Measurements from ENCODE around the gene ACSL3. TPM values are rescaled to one million over a fixed set of nuclear protein-coding genes. Genes with fewer than 3 reads are reported as not detected.
"Not testable (repeated sequence)": the region's sequence is repeated elsewhere in the genome, so short reads cannot be mapped to it uniquely, and the experiment has no call there.

ACSL3 gene
- total RNA-seq, 1 experiment from 2014 or later, result 100 TPM

GRCh38 chr2:222984908-222985307, 124.1 kb downstream of the ACSL3 start:
- peaks cover 16% of the 10 kb centered on the region for H3K4me1 Mint-ChIP-seq
- ATAC-seq (no peak), DNase-seq (ENCODE audit: low spot score) (no peak)
- H3K36me3 Mint-ChIP-seq, result peaks cover 55% of the 10 kb centered on the region
- H3K4me3 Mint-ChIP-seq, result no peak overlapping the region
- CTCF ChIA-PET, result no interaction called here
- POLR2A ChIA-PET, result no interaction called here
- H3K9me3 Mint-ChIP-seq, result peaks cover 60% of the 10 kb centered on the region
- no peak overlapping the region for H3K27ac Mint-ChIP-seq
- peaks cover 11% of the 10 kb centered on the region for H3K27me3 Mint-ChIP-seq (ENCODE audit: low read depth)
- TF ChIP-seq CDX4 (CRISPR knock-in tag; IDR thresholded peaks at IDR 0.05; ENCODE audit: borderline replicate concordance) (no peak), FOXK1 (CRISPR knock-in tag; IDR thresholded peaks at IDR 0.05) (no peak), IRF1 (CRISPR knock-in tag; IDR thresholded peaks at IDR 0.05) (no peak), JAZF1 (CRISPR knock-in tag; IDR thresholded peaks at IDR 0.05) (no peak), TCF7 (CRISPR knock-in tag; IDR thresholded peaks at IDR 0.05; ENCODE audit: low read depth) (no peak), SOX15 (CRISPR knock-in tag; IDR thresholded peaks at IDR 0.05) (no peak), MLX (CRISPR knock-in tag; IDR thresholded peaks at IDR 0.05) (no peak), ESRRA (CRISPR knock-in tag; IDR thresholded peaks at IDR 0.05; ENCODE audit: borderline replicate concordance) (no peak), GABPB1 (CRISPR knock-in tag; IDR thresholded peaks at IDR 0.05) (no peak), USF2 (CRISPR knock-in tag; IDR thresholded peaks at IDR 0.05) (no peak), ZNF121 (CRISPR knock-in tag; IDR thresholded peaks at IDR 0.05) (no peak), HMGXB4 (CRISPR knock-in tag; IDR thresholded peaks at IDR 0.05) (no peak)

GRCh38 chr2:222989431-222989830, 128.6 kb downstream of the ACSL3 start:
- H3K27me3 Mint-ChIP-seq (ENCODE audit: low read depth), result no peaks in the 10 kb centered on the region; the same call in none of the 2 replicates
- TF ChIP-seq ZNF263 (CRISPR knock-in tag; IDR thresholded peaks at IDR 0.05; ENCODE audit: low read depth) (no peak), E2F4 (CRISPR knock-in tag; IDR thresholded peaks at IDR 0.05; ENCODE audit: borderline replicate concordance, low read depth) (no peak), CBFB (CRISPR knock-in tag; IDR thresholded peaks at IDR 0.05; ENCODE audit: low read depth) (no peak), PREB (CRISPR knock-in tag; IDR thresholded peaks at IDR 0.05; ENCODE audit: borderline replicate concordance) (no peak), PRDM15 (CRISPR knock-in tag; IDR thresholded peaks at IDR 0.05) (no peak)
- H3K36me3 Mint-ChIP-seq, result peaks cover 40% of the 10 kb centered on the region
- H3K27ac Mint-ChIP-seq, result no peak overlapping the region
- peaks cover 50% of the 10 kb centered on the region for H3K9me3 Mint-ChIP-seq
- no peak for DNase-seq (ENCODE audit: low spot score)
- CTCF ChIA-PET, result no interaction called here
- H3K4me1 Mint-ChIP-seq, result no peaks in the 10 kb centered on the region
- ATAC-seq, result no peak
- no peak overlapping the region for H3K4me3 Mint-ChIP-seq
- POLR2A ChIA-PET, result no interaction called here

GRCh38 chr2:222990206-222990605, 129.4 kb downstream of the ACSL3 start:
- DNase-seq (ENCODE audit: low spot score); H3K27me3 Mint-ChIP-seq (ENCODE audit: low read depth); POLR2A ChIA-PET; H3K27ac Mint-ChIP-seq; H3K4me3 Mint-ChIP-seq; ATAC-seq; H3K4me1 Mint-ChIP-seq; CTCF ChIA-PET: not testable (repeated sequence)
- H3K36me3 Mint-ChIP-seq, result peaks cover 33% of the 10 kb centered on the region
- H3K9me3 Mint-ChIP-seq, result peaks cover 42% of the 10 kb centered on the region

Data from WTC11 (cell line).